Mesendoderm (in vitro differentiated cells): Measurements from ENCODE around the gene TGM6.
"Not testable (repeated sequence)": the region's sequence is repeated elsewhere in the genome, so short reads cannot be mapped to it uniquely, and the experiment has no call there.

Experiments
- DNase-seq: peaks from one replicate; pipeline ENCODE4 v3.0.0; 2013
- H2AK5ac ChIP-seq: 2 replicates; pipeline ENCODE4 v1.6.1; 2013; ENCODE audit warnings: low read length, inconsistent platforms
- H2BK120ac ChIP-seq: 2 replicates; pipeline ENCODE4 v1.6.1; 2013; ENCODE audit warnings: low read depth, mild to moderate bottlenecking, low read length, moderate library complexity, mixed read lengths
- H2BK15ac ChIP-seq: replicated peaks from 2 replicates; pipeline ENCODE4 v1.6.1; 2013; ENCODE audit warnings: low read depth, mild to moderate bottlenecking, moderate library complexity
- H2BK5ac ChIP-seq: 2 replicates; pipeline ENCODE4 v1.6.1; 2013; ENCODE audit warnings: low read length, inconsistent platforms
- H3K18ac ChIP-seq: 2 replicates; pipeline ENCODE4 v1.6.1; 2013; ENCODE audit warnings: mild to moderate bottlenecking, low read length, mixed read lengths
- H3K23ac ChIP-seq: one replicate; pipeline ENCODE4 v1.6.1; 2013; ENCODE audit warnings: low read length
- H3K27ac ChIP-seq: 2 replicates; pipeline ENCODE4 v1.5.1; 2013; ENCODE audit warnings: low read depth, mild to moderate bottlenecking, inconsistent platforms, low read length, moderate library complexity
- H3K27me3 ChIP-seq: 2 replicates; pipeline ENCODE4 v1.6.1; 2013; ENCODE audit warnings: low read length, control low read depth, mild to moderate bottlenecking, inconsistent platforms; ENCODE audit not compliant: insufficient read depth, poor library complexity
- H3K36me3 ChIP-seq: 2 replicates; pipeline ENCODE4 v1.6.1; 2013; ENCODE audit warnings: low read length, inconsistent platforms; ENCODE audit not compliant: control insufficient read depth, insufficient read depth
- H3K4ac ChIP-seq: one replicate; pipeline ENCODE4 v1.6.1; 2013; ENCODE audit warnings: low read depth, mild to moderate bottlenecking, low read length, moderate library complexity
- H3K4me1 ChIP-seq: 2 replicates; pipeline ENCODE4 v1.6.1; 2013; ENCODE audit warnings: low read depth, low read length, inconsistent platforms; ENCODE audit not compliant: control insufficient read depth
- H3K4me2 ChIP-seq: 2 replicates; pipeline ENCODE4 v1.6.1; 2013; ENCODE audit warnings: low read length
- H3K4me3 ChIP-seq: 2 replicates; pipeline ENCODE4 v1.5.1; 2013; ENCODE audit warnings: mild to moderate bottlenecking, low read length
- H3K56ac ChIP-seq: one replicate; pipeline ENCODE4 v1.6.1; 2013; ENCODE audit warnings: low read length
- H3K79me1 ChIP-seq: 2 replicates; pipeline ENCODE4 v1.6.1; 2013; ENCODE audit warnings: low read length, inconsistent platforms
- H3K79me2 ChIP-seq: 2 replicates; pipeline ENCODE4 v1.6.1; 2013; ENCODE audit warnings: mild to moderate bottlenecking, low read length; ENCODE audit not compliant: control insufficient read depth, insufficient read depth
- H3K9ac ChIP-seq: 2 replicates; pipeline ENCODE4 v1.6.1; 2013; ENCODE audit warnings: low read length, inconsistent platforms
- H4K5ac ChIP-seq: one replicate; pipeline ENCODE4 v1.6.1; 2013; ENCODE audit warnings: low read length
- H4K8ac ChIP-seq: one replicate; pipeline ENCODE4 v1.6.1; 2013; ENCODE audit warnings: low read depth, mild to moderate bottlenecking, control low read depth, low read length, moderate library complexity
- WGBS: extraction: QIAGEN DNeasy Blood & Tissue Kit; methylation state at CpG from one replicate; pipeline ENCODE4 v1.1.7; 2013; ENCODE audit warnings: low lambda C conversion rate, missing lambda C conversion rate; ENCODE audit not compliant: insufficient coverage; ENCODE audit errors: extremely low coverage; 5-methylcytosine and 5-hydroxymethylcytosine counted together

The TGM6 gene

DNA sequence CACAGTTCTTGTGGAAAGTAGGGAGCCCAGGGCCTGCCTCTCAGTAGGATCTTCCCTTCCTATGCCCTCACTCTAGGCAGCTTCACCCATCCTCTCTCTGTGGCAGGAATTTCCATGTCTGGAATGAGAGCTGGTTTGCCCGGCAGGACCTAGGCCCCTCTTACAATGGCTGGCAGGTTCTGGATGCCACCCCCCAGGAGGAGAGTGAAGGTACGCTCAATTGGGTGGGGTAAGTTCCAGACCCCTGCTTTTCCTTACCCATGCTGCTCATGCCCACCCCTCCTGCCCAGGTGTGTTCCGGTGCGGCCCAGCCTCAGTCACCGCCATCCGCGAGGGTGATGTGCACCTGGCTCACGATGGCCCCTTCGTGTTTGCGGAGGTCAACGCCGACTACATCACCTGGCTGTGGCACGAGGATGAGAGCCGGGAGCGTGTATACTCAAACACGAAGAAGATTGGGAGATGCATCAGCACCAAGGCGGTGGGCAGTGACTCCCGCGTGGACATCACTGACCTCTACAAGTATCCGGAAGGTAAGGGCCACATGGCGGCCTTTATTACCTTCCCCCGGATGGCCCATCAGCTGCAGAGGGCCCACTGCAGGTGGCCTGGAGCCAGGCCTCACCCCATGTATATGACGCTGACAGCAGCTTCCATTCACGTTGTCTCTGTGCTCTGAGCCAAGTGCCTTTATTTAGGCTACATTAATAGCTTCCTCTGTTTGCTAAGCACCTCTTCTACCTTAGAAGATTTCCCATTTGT is 22.8 kb downstream of the TGM6 start:
- Histone ChIP-seq H3K56ac (no peak overlapping the region), H3K27ac (no peak overlapping the region), H4K5ac (no peak overlapping the region), H2BK120ac (no peak overlapping the region), H3K23ac (no peak overlapping the region), H3K9ac (no peak overlapping the region), H3K4me2 (no peak overlapping the region), H3K27me3 (no peaks in the 10 kb centered on the region), H4K8ac (no peak overlapping the region), H3K4me1 (no peaks in the 10 kb centered on the region), H2AK5ac (no peak overlapping the region), H3K36me3 (no peaks in the 10 kb centered on the region), H3K79me1 (no peaks in the 10 kb centered on the region), H3K79me2 (no peaks in the 10 kb centered on the region), H3K18ac (no peak overlapping the region), H3K4me3 (no peak overlapping the region), H2BK15ac (no peak overlapping the region), H3K4ac (no peak overlapping the region), H2BK5ac (no peak overlapping the region)
- no peak for DNase-seq
- no CpG with 5 or more reads among the region's 24 CpGs for WGBS

DNA sequence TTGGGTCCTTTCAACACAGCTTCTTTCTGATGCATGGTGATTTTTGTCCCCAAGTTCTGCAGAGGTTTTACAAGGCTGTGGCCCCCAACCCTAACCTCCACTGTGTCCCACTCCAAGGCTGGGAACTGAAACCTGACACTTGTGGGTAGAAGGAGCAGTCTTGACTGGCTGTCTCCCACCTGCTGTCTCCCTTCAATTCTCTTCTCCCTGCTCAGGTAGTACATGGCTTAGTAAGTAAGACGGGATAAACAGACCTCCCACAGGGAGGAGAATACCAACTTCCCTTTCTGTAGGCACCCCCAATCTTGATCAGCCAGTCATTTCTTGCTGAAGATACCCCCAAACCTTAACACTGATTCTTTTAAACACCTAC is 25.0 kb downstream of the TGM6 start:
- no peak overlapping the region for H2AK5ac ChIP-seq
- H3K4ac ChIP-seq = no peak overlapping the region
- no peaks in the 10 kb centered on the region for H3K27me3 ChIP-seq
- H3K79me1 ChIP-seq = no peaks in the 10 kb centered on the region
- no CpG with 5 or more reads among the region's 1 CpG for WGBS
- no peaks in the 10 kb centered on the region for H3K79me2 ChIP-seq
- H2BK15ac ChIP-seq = no peak overlapping the region
- H2BK5ac ChIP-seq = no peak overlapping the region
- no peak overlapping the region for H3K23ac ChIP-seq
- H3K27ac ChIP-seq = no peak overlapping the region
- no peak overlapping the region for H3K4me2 ChIP-seq
- no peaks in the 10 kb centered on the region for H3K4me1 ChIP-seq
- no peak overlapping the region for H3K9ac ChIP-seq
- H4K5ac ChIP-seq = no peak overlapping the region
- H3K56ac ChIP-seq = no peak overlapping the region
- no peak overlapping the region for H4K8ac ChIP-seq
- H3K4me3 ChIP-seq = no peak overlapping the region
- H3K36me3 ChIP-seq = no peaks in the 10 kb centered on the region
- H2BK120ac ChIP-seq = no peak overlapping the region
- no peak overlapping the region for H3K18ac ChIP-seq
- DNase-seq = no peak

DNA sequence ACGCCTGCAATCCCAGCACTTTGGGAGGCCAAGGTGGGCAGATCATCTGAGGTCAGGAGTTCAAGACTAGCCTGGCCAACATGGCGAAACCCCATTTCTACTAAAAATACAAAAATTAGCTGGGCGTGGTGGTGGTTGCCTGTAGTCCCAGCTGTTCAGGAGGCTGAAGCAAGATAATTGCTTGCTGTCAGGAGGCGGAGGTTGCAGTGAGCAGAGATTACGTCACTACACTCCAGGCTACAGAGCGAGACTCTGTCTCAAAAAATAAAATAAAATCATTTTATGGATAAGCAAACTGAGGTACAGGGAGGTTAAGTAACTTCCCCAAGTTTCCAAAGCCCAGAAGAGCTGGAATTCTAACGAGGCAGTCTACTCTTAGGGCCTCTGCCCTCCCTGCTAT is 26.7 kb downstream of the TGM6 start:
- H3K27ac ChIP-seq = not testable (repeated sequence)

DNA sequence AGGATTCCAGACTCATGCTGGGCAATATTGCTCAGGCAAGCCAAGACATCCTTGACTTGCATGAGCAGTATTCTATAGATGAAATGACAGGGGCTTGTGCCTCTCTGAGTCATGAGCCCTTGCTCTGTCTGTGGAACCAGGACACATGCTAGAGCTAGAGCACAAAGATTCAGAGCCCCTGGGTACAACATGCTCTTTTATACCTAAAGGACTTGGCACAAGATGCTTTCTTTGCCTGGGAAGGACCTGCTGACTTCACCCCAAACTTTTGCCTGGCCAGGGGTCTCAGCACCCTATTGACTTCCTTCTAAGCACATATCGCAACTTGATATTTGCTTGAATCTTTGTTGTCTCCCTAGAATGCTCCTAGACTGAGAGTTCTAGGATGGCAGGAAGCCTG is 27.4 kb downstream of the TGM6 start:
- Histone ChIP-seq H2AK5ac (no peak overlapping the region), H3K56ac (no peak overlapping the region), H4K8ac (no peak overlapping the region), H3K79me1 (no peaks in the 10 kb centered on the region), H2BK15ac (no peak overlapping the region), H3K27me3 (no peaks in the 10 kb centered on the region), H3K9ac (no peak overlapping the region), H3K79me2 (no peaks in the 10 kb centered on the region), H4K5ac (no peak overlapping the region), H2BK120ac (no peak overlapping the region), H3K4me1 (no peaks in the 10 kb centered on the region), H3K27ac (no peak overlapping the region), H3K23ac (no peak overlapping the region), H3K4me3 (no peak overlapping the region), H3K18ac (no peak overlapping the region), H2BK5ac (no peak overlapping the region), H3K36me3 (no peaks in the 10 kb centered on the region), H3K4ac (no peak overlapping the region), H3K4me2 (no peak overlapping the region)
- no peak for DNase-seq
- WGBS = no CpG with 5 or more reads among the region's 1 CpG

More for the DNA sequence above, 26.7 kb downstream of the TGM6 start:
- H3K56ac ChIP-seq, DNase-seq, H2BK5ac ChIP-seq, H2AK5ac ChIP-seq, H3K23ac ChIP-seq, H3K27me3 ChIP-seq, H3K79me1 ChIP-seq, H4K8ac ChIP-seq, H3K36me3 ChIP-seq, H3K4me3 ChIP-seq, H4K5ac ChIP-seq, H3K18ac ChIP-seq, H3K4ac ChIP-seq, H3K4me1 ChIP-seq, H3K4me2 ChIP-seq, H3K9ac ChIP-seq, H2BK15ac ChIP-seq, H2BK120ac ChIP-seq, H3K79me2 ChIP-seq: not testable (repeated sequence)
- no CpG with 5 or more reads among the region's 7 CpGs for WGBS

DNA sequence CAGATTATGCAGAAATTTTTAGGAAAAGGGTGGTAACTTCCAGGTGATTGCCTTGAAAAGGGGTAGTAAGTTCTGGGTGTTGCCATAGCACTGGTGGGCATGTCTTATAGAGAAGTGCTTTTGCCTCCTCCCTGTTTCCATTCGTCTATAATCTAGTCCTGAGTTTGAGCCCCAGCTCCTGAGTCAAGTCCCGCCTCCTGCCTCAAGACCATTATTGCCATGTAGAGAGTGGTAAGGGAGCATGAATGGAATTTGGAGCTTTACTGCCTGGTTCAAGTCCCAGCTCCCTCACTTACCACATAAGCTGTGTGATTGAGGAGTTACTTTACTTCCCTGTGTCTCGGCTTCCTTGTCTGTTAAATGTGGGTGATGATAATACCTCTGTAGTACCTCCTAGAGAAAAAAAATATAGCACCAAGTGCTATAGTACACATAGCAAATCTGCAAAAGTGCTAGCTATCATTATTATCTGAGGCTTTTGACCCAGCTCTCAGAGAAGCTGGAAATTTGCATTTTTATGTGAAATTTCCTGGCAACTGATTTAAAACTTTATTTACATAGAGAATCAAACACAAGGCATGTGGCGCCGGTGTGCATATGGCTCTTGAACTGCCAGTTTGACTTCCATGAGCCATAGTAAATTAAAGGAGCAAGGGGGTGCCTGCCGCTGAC is 36.0 kb downstream of the TGM6 start:
- Histone ChIP-seq H3K18ac (no peak overlapping the region), H3K79me1 (no peaks in the 10 kb centered on the region)

DNA sequence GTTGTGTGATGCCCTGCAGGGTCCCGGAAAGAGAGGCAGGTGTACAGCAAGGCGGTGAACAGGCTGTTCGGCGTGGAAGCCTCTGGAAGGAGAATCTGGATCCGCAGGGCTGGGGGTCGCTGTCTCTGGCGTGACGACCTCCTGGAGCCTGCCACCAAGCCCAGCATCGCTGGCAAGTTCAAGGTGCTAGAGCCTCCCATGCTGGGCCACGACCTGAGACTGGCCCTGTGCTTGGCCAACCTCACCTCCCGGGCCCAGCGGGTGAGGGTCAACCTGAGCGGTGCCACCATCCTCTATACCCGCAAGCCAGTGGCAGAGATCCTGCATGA is 36.5 kb downstream of the TGM6 start:
- Histone ChIP-seq H4K5ac (no peak overlapping the region), H3K36me3 (no peaks in the 10 kb centered on the region), H3K9ac (no peak overlapping the region), H3K79me2 (no peaks in the 10 kb centered on the region), H3K4me1 (no peaks in the 10 kb centered on the region), H3K27ac (no peak overlapping the region), H2AK5ac (no peak overlapping the region), H3K27me3 (no peaks in the 10 kb centered on the region), H3K4me2 (no peak overlapping the region), H3K18ac (no peak overlapping the region), H2BK5ac (no peak overlapping the region), H4K8ac (no peak overlapping the region), H3K4me3 (no peak overlapping the region), H3K56ac (no peak overlapping the region), H2BK120ac (no peak overlapping the region), H3K4ac (no peak overlapping the region), H3K79me1 (no peaks in the 10 kb centered on the region), H2BK15ac (no peak overlapping the region), H3K23ac (no peak overlapping the region)
- no peak for DNase-seq
- WGBS = no CpG with 5 or more reads among the region's 14 CpGs

More for the DNA sequence above, 36.0 kb downstream of the TGM6 start:
- Histone ChIP-seq H3K23ac (no peak overlapping the region), H3K4ac (no peak overlapping the region), H2AK5ac (no peak overlapping the region), H3K27ac (no peak overlapping the region), H3K4me2 (no peak overlapping the region), H4K8ac (no peak overlapping the region), H3K79me2 (no peaks in the 10 kb centered on the region), H2BK120ac (no peak overlapping the region), H4K5ac (no peak overlapping the region), H2BK15ac (no peak overlapping the region), H3K27me3 (no peaks in the 10 kb centered on the region), H3K4me3 (no peak overlapping the region), H3K36me3 (no peaks in the 10 kb centered on the region), H3K4me1 (no peaks in the 10 kb centered on the region), H2BK5ac (no peak overlapping the region), H3K56ac (no peak overlapping the region), H3K9ac (no peak overlapping the region)
- no peak for DNase-seq
- WGBS = no CpG with 5 or more reads among the region's 6 CpGs
